Measurements from ENCODE around the gene ITPRIP. TPM values are rescaled to one million over a fixed set of nuclear protein-coding genes. Genes with fewer than 3 reads are reported as not detected.
A peak's percentile ranks its signal among the peaks of the same experiment; 100 is the strongest.

The ITPRIP gene
- total and polyA plus RNA-seq, 4 donors, result 3.5 to 7.9 (median 6.0) TPM

- Histone ChIP-seq H3K9ac (ENCODE audit: low read depth in 1 of 2, low read length in 2 of 2) (peak overlapping the region in 1 of 2 donors; percentile 11), H3K27me3 (ENCODE audit: control insufficient read depth in 4 of 4, insufficient read depth in 4 of 4, low read length in 3 of 4) (no peaks in the 10 kb centered on the region), H3K27ac (ENCODE audit: low read depth in 1 of 2, low read length in 2 of 2) (peak overlapping the region; percentile 99 to 100), H3K4me1 (ENCODE audit: control insufficient read depth in 4 of 4, insufficient read depth in 4 of 4, low read length in 3 of 4) (peaks cover 3 to 84% (median 73%) of the 10 kb centered on the region in 4 donors), H3K36me3 (ENCODE audit: control insufficient read depth in 4 of 4, insufficient read depth in 3 of 4, low read depth in 1 of 4, low read length in 3 of 4) (peaks cover 6 to 43% (median 33%) of the 10 kb centered on the region in 4 donors), H3K4me3 (ENCODE audit: low read depth in 1 of 3, low read length in 3 of 3) (no peak overlapping the region), H3K9me3 (ENCODE audit: control insufficient read depth in 4 of 4, low read length in 3 of 4) (no peaks in the 10 kb centered on the region)
- TF ChIP-seq SP1 (IDR thresholded peaks at IDR 0.05), result no peak
- TF ChIP-seq HNF4G (IDR thresholded peaks at IDR 0.05), result no peak
- TF ChIP-seq FOXA1 (IDR thresholded peaks at IDR 0.05), result no peak
- no peak for TF ChIP-seq EGR1 (IDR thresholded peaks at IDR 0.05; ENCODE audit: low read depth in 2 of 2)
- TF ChIP-seq HNF4A (conservative IDR thresholded peaks at IDR 0.05), result no peak
- no peak for TF ChIP-seq RAD21 (IDR thresholded peaks at IDR 0.05)
- no peak for TF ChIP-seq MAX (IDR thresholded peaks at IDR 0.05)
- TF ChIP-seq CTCF (IDR thresholded peaks at IDR 0.05; ENCODE audit: low read depth, low read length, missing input control), result no peak
- TF ChIP-seq FOXA2 (IDR thresholded peaks at IDR 0.05), result no peak
- no peak for TF ChIP-seq NR2F2 (IDR thresholded peaks at IDR 0.05)
- WGBS, result 74% methylated on average over 6 of the region's 6 CpGs
- no peak for DNase-seq (ENCODE audit: low spot score)
Observed at GRCh38 chr10:104259999-104260774, 78.1 kb downstream of the ITPRIP start.

Small RNA genes within 50 kb of the gene (small RNA-seq; reads per million reads assigned to genes)
- gene MIR4482, result 0.20 reads per million

Other genes starting within 250 kb of the ITPRIP start
- gene SFR1, start 216.3 kb downstream of the ITPRIP start, total RNA-seq, result 1 to 10 TPM; 1.7 to 5.5 TPM
- 1 to 10 TPM in 1 of 2 donors, under 1 TPM in 1; 0.83 to 1.5 TPM for gene SFR1, start 216.3 kb downstream of the ITPRIP start, polyA plus RNA-seq
- gene CFAP43, start 106.1 kb downstream of the ITPRIP start, total RNA-seq, result under 1 TPM; 0.17 to 0.33 TPM
- gene CFAP43, start 106.1 kb downstream of the ITPRIP start, polyA plus RNA-seq, result under 1 TPM; 0.10 to 0.13 TPM
- 100 to 1,000 TPM; 137 to 156 TPM for gene GSTO1, start 83.6 kb downstream of the ITPRIP start, total RNA-seq
- 100 to 1,000 TPM; 266 to 349 TPM for gene GSTO1, start 83.6 kb downstream of the ITPRIP start, polyA plus RNA-seq
- 1 to 10 TPM; 1.0 to 4.6 TPM for gene GSTO2, start 69.3 kb downstream of the ITPRIP start, total RNA-seq
- 1 to 10 TPM; 1.6 to 1.8 TPM for gene GSTO2, start 69.3 kb downstream of the ITPRIP start, polyA plus RNA-seq
- gene CFAP58, start 15.4 kb upstream of the ITPRIP start, total RNA-seq, result under 1 TPM; 0.08 to 0.09 TPM
- gene CFAP58, start 15.4 kb upstream of the ITPRIP start, polyA plus RNA-seq, result under 1 TPM in 1 of 2 donors, not detected in 1; 0.01 TPM